ENCODE results near the gene TRAPPC1. TPM values are rescaled to one million over a fixed set of nuclear protein-coding genes. Genes with fewer than 3 reads are reported as not detected.

Gene TRAPPC1, protein sequence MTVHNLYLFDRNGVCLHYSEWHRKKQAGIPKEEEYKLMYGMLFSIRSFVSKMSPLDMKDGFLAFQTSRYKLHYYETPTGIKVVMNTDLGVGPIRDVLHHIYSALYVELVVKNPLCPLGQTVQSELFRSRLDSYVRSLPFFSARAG
- total RNA-seq: 98.7 to 119 TPM (median 111 TPM) in 3 replicates

DNA sequence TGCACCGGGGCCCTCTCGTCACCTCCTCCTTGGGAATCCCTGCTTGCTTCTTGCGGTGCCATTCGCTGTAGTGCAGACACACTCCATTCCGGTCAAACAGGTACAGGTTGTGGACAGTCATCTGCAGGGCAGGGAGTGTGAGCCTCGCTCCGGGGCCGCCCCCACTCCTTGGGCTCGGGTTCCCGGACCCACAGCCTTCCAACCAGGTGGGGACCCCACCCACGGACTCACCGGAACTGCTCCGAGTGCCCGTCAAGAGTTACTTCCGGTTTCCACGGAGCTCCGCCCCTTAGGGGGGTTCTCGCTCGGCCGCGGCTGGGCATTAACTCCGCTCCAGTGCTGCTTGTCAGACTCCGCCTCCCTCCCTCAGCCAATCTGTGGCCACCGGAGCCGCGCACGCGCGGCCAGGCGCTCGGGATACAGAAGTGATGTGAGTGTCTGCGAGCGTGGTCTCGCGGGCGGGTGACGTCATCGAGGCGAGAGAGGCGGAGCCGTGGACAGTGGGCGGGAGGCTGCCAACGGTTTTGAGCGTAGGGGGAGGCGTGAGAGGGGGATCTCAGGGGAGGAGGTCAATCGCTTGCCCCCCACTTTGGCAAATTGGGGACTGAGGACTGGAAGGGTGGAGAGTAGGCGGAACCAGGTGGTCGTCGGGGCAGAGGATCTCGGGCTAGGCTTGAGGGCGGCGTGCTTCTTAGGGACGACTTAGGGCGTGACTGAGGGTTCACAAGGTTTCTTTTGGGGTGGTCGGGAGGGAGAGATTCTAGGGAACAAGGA is at the start of gene TRAPPC1, which contains the start of gene CNTROB:
TRAPPC1 (minus strand) TSS at position 238 of the 774 bp plus-strand sequence; CDS start at position 121, 117 bp downstream.
CNTROB (plus strand) TSS at position 498 of the 774 bp plus-strand sequence. CDS start 874 bp downstream, outside the sequence.
- peak; percentile 98 to 100 for DNase-seq (ENCODE audit: low spot score in 2 of 2, unreplicated experiment in 2 of 2)
- H3K27me3 Mint-ChIP-seq (ENCODE audit: low read depth): peaks cover 9% of the 10 kb centered on the region
- H3K27ac Mint-ChIP-seq: peak within 1 kb of the TSS; percentile 96
- H3K36me3 Mint-ChIP-seq: peaks cover 18% of the 10 kb centered on the region
- H3K9me3 Mint-ChIP-seq: no peaks in the 10 kb centered on the region
- H3K4me3 Mint-ChIP-seq: peak within 1 kb of the TSS; percentile 95
- H3K4me1 Mint-ChIP-seq: peaks cover 49% of the 10 kb centered on the region
- TF ChIP-seq, protein P1, sequence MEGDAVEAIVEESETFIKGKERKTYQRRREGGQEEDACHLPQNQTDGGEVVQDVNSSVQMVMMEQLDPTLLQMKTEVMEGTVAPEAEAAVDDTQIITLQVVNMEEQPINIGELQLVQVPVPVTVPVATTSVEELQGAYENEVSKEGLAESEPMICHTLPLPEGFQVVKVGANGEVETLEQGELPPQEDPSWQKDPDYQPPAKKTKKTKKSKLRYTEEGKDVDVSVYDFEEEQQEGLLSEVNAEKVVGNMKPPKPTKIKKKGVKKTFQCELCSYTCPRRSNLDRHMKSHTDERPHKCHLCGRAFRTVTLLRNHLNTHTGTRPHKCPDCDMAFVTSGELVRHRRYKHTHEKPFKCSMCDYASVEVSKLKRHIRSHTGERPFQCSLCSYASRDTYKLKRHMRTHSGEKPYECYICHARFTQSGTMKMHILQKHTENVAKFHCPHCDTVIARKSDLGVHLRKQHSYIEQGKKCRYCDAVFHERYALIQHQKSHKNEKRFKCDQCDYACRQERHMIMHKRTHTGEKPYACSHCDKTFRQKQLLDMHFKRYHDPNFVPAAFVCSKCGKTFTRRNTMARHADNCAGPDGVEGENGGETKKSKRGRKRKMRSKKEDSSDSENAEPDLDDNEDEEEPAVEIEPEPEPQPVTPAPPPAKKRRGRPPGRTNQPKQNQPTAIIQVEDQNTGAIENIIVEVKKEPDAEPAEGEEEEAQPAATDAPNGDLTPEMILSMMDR (IDR thresholded peaks at IDR 0.05; ENCODE audit: unreplicated experiment): no peak

DNA sequence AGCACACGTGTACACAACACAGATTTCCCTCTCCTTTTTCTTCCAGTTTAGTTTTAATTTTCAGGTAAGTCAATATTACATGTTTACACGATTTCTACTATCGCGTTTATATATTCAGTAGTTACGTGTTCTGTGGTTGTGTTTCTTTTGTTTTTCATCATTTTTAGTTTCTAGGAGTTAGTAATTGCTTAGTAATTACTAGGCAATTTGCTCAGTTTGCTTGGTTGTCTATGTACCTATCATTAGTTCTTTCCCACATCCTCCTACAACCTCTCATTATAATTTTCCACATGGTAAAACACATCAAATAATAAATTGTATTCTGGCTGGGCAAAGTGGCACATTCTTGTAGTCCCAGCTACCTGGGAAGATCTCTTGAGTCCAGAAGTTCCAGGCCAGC is 46.1 kb upstream of the TRAPPC1 start:
- H3K9me3 Mint-ChIP-seq: peaks cover 14% of the 10 kb centered on the region
- no peak for DNase-seq (ENCODE audit: low spot score in 2 of 2, unreplicated experiment in 2 of 2)
- H3K4me3 Mint-ChIP-seq: no peak overlapping the region
- H3K4me1 Mint-ChIP-seq: no peaks in the 10 kb centered on the region
- peaks cover 22% of the 10 kb centered on the region for H3K27me3 Mint-ChIP-seq (ENCODE audit: low read depth)
- TF ChIP-seq, protein P1 (IDR thresholded peaks at IDR 0.05; ENCODE audit: unreplicated experiment): no peak
- H3K27ac Mint-ChIP-seq: no peak overlapping the region
- H3K36me3 Mint-ChIP-seq: peaks cover 4% of the 10 kb centered on the region

DNA sequence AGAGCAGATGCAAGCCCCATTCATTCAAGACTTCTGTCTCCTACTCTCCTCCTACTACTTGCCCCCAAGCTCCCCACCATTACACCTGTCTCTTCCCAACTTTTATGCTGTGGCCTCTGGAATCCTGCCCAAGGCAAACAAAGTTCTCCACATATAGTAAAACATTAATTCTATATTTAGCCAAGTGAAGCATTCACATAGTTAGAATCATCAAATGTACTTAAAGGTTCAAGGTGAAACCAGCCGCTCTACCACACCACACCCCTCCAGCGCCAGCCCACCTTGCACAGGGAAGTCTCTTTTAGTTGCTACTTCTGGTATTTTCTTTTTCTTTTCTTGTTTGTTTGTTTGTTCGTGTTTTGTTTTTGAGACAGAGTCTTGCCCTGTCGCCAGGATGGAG is 45.3 kb upstream of the TRAPPC1 start:
- Mint-ChIP-seq H3K27me3 (ENCODE audit: low read depth) (peaks cover 17% of the 10 kb centered on the region), H3K36me3 (peaks cover 4% of the 10 kb centered on the region), H3K4me3 (no peak overlapping the region), H3K27ac (no peak overlapping the region), H3K4me1 (no peaks in the 10 kb centered on the region), H3K9me3 (peaks cover 14% of the 10 kb centered on the region)
- TF ChIP-seq, protein P1 (IDR thresholded peaks at IDR 0.05; ENCODE audit: unreplicated experiment): no peak
- DNase-seq (ENCODE audit: low spot score in 2 of 2, unreplicated experiment in 2 of 2): no peak

DNA sequence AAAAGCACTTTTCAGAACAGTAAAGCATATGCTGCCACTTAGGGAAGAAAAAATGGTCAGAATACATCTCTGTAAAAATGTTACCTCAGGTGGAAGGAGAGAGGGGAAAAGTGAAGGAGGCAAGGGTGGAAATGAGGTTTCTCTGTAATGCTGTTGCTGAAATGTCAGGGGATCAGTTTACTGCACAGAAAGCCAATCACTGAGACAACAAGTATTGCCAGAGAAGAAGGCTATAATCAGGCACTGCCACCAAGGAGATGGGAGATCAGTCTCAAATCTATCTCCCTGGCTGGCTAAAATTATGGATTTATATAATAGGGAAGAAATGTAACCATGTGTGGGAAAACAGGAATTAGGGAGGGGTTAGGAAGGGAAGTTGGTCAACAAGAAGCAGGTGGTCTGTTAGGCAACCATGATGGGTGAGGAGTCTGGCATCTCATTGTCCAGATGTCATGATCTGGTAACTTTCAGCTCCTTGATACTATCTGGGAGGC is 42.9 kb upstream of the TRAPPC1 start:
- TF ChIP-seq, protein P1 (IDR thresholded peaks at IDR 0.05; ENCODE audit: unreplicated experiment): no peak
- no peak overlapping the region for H3K27ac Mint-ChIP-seq
- peaks cover 22% of the 10 kb centered on the region for H3K27me3 Mint-ChIP-seq (ENCODE audit: low read depth)
- DNase-seq (ENCODE audit: low spot score in 2 of 2, unreplicated experiment in 2 of 2): no peak
- peaks cover 14% of the 10 kb centered on the region for H3K9me3 Mint-ChIP-seq
- no peak overlapping the region for H3K4me3 Mint-ChIP-seq
- peaks cover 4% of the 10 kb centered on the region for H3K36me3 Mint-ChIP-seq
- H3K4me1 Mint-ChIP-seq: no peaks in the 10 kb centered on the region

DNA sequence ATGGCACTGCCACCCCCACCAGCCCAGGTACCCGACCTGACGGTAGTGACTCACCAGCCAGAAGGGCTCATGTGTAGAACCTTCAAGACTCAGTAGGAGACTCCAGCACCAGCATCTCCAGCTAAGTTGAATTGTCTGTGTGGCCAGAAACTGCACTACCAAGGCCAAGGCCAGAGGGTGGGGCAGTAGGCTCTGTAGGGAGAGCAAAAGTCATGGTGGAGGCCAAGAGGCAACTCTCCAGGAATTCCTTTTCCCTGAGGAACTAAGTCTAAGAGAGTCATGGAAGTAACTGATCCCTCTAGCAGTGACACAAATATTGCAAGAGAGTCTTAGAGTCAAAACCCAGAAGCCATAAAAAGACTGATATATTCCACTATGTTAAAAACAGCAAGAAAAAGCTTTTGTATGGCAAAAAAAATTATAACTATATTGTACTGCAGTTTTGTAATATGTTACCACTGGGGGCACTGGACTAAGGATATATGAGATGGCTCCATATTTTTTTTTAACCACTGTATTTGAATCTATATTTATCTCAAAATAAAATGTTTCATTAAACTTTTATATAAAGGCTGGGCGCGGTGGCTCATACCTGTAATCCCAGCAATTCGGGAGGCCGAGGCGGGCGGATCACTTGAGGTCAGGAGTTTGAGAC is 40.5 kb upstream of the TRAPPC1 start:
- Mint-ChIP-seq H3K4me1 (no peaks in the 10 kb centered on the region), H3K27me3 (ENCODE audit: low read depth) (peaks cover 23% of the 10 kb centered on the region), H3K9me3 (peaks cover 14% of the 10 kb centered on the region), H3K4me3 (no peak overlapping the region), H3K36me3 (peaks cover 4% of the 10 kb centered on the region), H3K27ac (no peak overlapping the region)
- TF ChIP-seq, protein P1 (IDR thresholded peaks at IDR 0.05; ENCODE audit: unreplicated experiment): no peak
- no peak for DNase-seq (ENCODE audit: low spot score in 2 of 2, unreplicated experiment in 2 of 2)

Data from mesothelial cell of epicardium (in vitro differentiated cells).